Thyroid gland (tissue), 4 donors: ENCODE data around the gene OR7D4. TPM values are rescaled to one million over a fixed set of nuclear protein-coding genes. Genes with fewer than 3 reads are reported as not detected.
"Not testable (repeated sequence)": the region's sequence is repeated elsewhere in the genome, so short reads cannot be mapped to it uniquely, and the experiment has no call there.

Experiments used
- DNase-seq, 2 donors: peaks; one replicate each; pipeline ENCODE4 v3.0.0-alpha.2; 2019
- H3K27ac ChIP-seq, 3 donors: fragments of 200-600 bp; sonication (generic); 1 replicate in 2 of 3; 2 replicates in 1 of 3; pipeline ENCODE4 v1.5.1; 2016 to 2019; ENCODE audit warnings: mild to moderate bottlenecking in 1 of 3, moderate library complexity in 1 of 3
- H3K27me3 ChIP-seq: fragments of 200-600 bp; sonication (generic); one replicate; pipeline ENCODE4 v1.5.1; 2019
- H3K36me3 ChIP-seq, 2 donors: fragments of 200-600 bp; sonication (generic); one replicate each; pipeline ENCODE4 v1.5.1; 2016 to 2019
- H3K4me1 ChIP-seq, 2 donors: fragments of 200-600 bp; sonication (generic); one replicate each; pipeline ENCODE4 v1.5.1; 2017 to 2019
- H3K4me3 ChIP-seq, 3 donors: fragments of 200-600 bp; sonication (generic); replicated peaks in 1 of 3; 1 replicate in 2 of 3; 2 replicates in 1 of 3; pipeline ENCODE4 v1.5.1; 2016; ENCODE audit warnings: mild to moderate bottlenecking in 1 of 3
- H3K9me3 ChIP-seq: fragments of 200-600 bp; sonication (generic); one replicate; pipeline ENCODE4 v1.5.1; 2017
- CTCF ChIP-seq, 6 experiments: fragments of 200-600 bp in 3 of 6; fragments of 450-650 bp in 3 of 6; sonication (generic) in 3 of 6; IDR thresholded peaks; one replicate each; pipeline ENCODE4 v1.5.1; 2016 to 2019; ENCODE audit warnings: antibody characterized with exemption in 6 of 6, mild to moderate bottlenecking in 2 of 6, inconsistent platforms in 1 of 6, moderate library complexity in 1 of 6
- POLR2A ChIP-seq, 2 donors: fragments of 450-650 bp; IDR thresholded peaks; one replicate each; pipeline ENCODE4 v1.6.1; 2017; ENCODE audit warnings: antibody characterized with exemption in 2 of 2, mild to moderate bottlenecking in 2 of 2, moderate library complexity in 1 of 2
- WGBS, 2 donors: methylation state at CpG; one replicate each; pipeline ENCODE4 v1.1.5; 2017; 5-methylcytosine and 5-hydroxymethylcytosine counted together
- intact Hi-C: fragments of 100-400 bp; cut with DNase I; formaldehyde crosslinking; loops from one replicate; pipeline ENCODE4 v1.15.1; 2023
- total RNA-seq, 4 donors: library from RNA; depleted of rRNA; stranded (reverse); fragments of >200 nt; gene quantifications; one replicate each; pipeline ENCODE4 v1.2.3, GENCODE V29; 2016

Gene OR7D4
- not detected for total RNA-seq

DNA sequence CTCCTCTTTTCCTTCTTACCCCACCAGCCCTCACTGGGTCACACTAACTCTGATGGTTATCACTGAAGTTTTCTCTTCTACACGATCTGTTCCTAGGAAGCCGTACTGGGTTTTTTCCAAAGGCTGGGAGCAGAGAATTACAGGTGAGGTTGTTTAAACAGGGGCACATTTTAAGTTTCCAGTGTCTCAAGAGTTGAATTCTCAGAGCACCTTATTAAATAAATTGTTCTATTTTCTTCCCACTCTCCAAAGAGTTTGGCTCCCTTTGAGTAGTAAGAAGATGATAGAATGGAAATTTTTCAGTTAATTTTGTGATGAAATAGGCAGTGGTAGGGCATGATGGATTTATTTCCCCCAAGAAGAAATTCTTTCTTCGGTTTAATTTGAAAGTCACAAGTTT lies at the start of gene OR7D4:
Gene OR7D4 (minus strand): TSS at position 101 of the 400 bp plus-strand sequence. CDS start 4,752 bp downstream, outside the sequence.
- Histone ChIP-seq H3K27me3 (no peaks in the 10 kb centered on the region), H3K9me3 (no peaks in the 10 kb centered on the region), H3K4me3 (no peak within 1 kb of the TSS), H3K4me1 (no peaks in the 10 kb centered on the region), H3K36me3 (no peaks in the 10 kb centered on the region), H3K27ac (no peak within 1 kb of the TSS)
- DNase-seq, result no peak
- WGBS, 2 donors, result 66 to 75% methylated on average over 3 of the region's 3 CpGs
- intact Hi-C loops, result no loop called here
- TF ChIP-seq POLR2A (IDR thresholded peaks at IDR 0.05), result no peak
- no peak for TF ChIP-seq CTCF (IDR thresholded peaks at IDR 0.05)

DNA sequence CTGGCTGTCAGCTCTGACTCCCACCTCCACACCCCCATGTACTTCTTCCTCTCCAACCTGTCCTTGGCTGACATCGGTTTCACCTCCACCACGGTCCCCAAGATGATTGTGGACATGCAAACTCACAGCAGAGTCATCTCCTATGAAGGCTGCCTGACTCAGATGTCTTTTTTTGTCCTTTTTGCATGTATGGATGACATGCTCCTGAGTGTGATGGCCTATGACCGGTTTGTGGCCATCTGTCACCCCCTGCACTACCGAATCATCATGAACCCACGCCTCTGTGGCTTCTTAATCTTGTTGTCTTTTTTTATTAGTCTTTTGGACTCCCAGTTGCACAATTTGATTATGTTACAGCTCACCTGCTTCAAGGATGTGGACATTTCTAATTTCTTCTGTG lies 31.8 kb upstream of the OR7D4 start:
- no peak for TF ChIP-seq POLR2A (IDR thresholded peaks at IDR 0.05)
- no peak for TF ChIP-seq CTCF (IDR thresholded peaks at IDR 0.05)
- no peak for DNase-seq
- Histone ChIP-seq H3K4me3 (no peak overlapping the region), H3K36me3 (no peaks in the 10 kb centered on the region), H3K27ac (no peak overlapping the region), H3K27me3 (no peaks in the 10 kb centered on the region), H3K9me3 (no peaks in the 10 kb centered on the region), H3K4me1 (no peaks in the 10 kb centered on the region)
- 75 to 77% methylated on average over 5 of the region's 5 CpGs for WGBS, 2 donors
- intact Hi-C loops, result no loop called here

DNA sequence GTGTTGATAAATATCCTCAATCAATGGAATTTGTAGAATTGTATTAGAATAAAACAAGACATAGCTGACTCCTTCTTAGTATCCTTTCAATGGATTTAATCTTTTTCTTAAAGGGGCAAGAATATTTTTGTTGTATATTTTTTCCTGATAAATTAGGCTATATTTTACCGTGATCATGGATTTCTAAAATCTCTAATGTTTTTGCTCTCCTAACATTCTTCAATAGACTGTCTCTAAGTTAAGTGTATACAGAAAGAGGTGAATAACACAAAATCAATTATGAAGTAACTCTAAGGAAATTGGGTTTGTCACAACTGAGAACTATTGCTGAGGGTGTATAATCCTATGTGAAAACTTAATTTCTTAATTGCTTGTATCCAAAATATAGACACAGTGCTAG lies 31.2 kb upstream of the OR7D4 start, which contains the start of gene OR7E24:
Gene OR7E24 (plus strand): TSS at position 301 of the 400 bp plus-strand sequence. CDS start 114 bp downstream, outside the sequence.
- WGBS, 2 donors, result 66 to 81% methylated on average over 1 of the region's 1 CpG
- Histone ChIP-seq H3K27ac (no peak within 1 kb of the TSS), H3K4me3 (no peak within 1 kb of the TSS), H3K4me1 (no peaks in the 10 kb centered on the region), H3K27me3 (no peaks in the 10 kb centered on the region), H3K36me3 (no peaks in the 10 kb centered on the region), H3K9me3 (no peaks in the 10 kb centered on the region)
- intact Hi-C loops, result no loop called here
- no peak for DNase-seq
- TF ChIP-seq POLR2A (IDR thresholded peaks at IDR 0.05), result no peak
- TF ChIP-seq CTCF (IDR thresholded peaks at IDR 0.05), result no peak

DNA sequence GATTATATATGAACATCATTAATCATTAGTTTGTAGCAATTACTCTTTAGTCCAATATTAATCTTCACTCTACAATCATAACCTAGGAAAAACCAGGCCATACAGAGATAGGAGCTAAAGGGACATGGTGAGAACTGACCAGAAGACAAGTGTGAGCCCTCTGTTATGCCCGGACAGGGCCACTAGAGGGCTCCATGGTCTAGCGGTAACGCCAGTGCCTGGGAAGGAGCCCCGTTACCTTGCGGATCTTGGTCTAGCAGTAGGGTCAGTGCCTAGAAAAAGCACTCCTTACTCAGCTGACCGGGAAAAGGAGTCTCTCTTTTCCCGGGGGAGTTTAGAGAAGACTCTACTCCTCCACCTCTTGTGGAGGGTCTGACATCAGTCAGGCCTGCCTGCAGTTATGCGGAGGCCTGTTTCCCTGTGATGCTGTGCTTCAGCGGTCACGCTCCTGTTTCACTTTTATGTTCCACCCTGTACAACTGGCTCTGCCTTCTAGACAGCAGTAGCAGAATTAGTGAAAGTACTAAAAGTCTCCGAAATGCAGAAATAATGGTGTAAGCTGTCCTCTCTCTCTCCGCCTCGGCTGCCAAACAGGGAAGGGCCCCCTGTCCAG lies 13.8 kb downstream of the OR7D4 start:
- intact Hi-C loops, result no loop called here
- no peak overlapping the region for H3K27ac ChIP-seq
- H3K27me3 ChIP-seq, result no peaks in the 10 kb centered on the region
- no peaks in the 10 kb centered on the region for H3K4me1 ChIP-seq
- peak; percentile 69 to 93 (median 76) for TF ChIP-seq CTCF (IDR thresholded peaks at IDR 0.05)
- no peak for TF ChIP-seq POLR2A (IDR thresholded peaks at IDR 0.05)
- no peaks in the 10 kb centered on the region for H3K9me3 ChIP-seq
- H3K36me3 ChIP-seq, result no peaks in the 10 kb centered on the region
- DNase-seq, result peak; percentile 70 to 72
- H3K4me3 ChIP-seq, result no peak overlapping the region
- WGBS, 2 donors, result 28 to 32% methylated on average over 13 of the region's 13 CpGs

GRCh38 chr19:9198044-9198443 lies 21.3 kb downstream of the OR7D4 start:
- H3K36me3 ChIP-seq, H3K4me1 ChIP-seq, H3K27me3 ChIP-seq, intact Hi-C loops, H3K27ac ChIP-seq, H3K9me3 ChIP-seq, H3K4me3 ChIP-seq, DNase-seq: not testable (repeated sequence)
- 71 to 79% methylated on average over 2 of the region's 2 CpGs for WGBS, 2 donors
